Transverse colon (tissue), 4 donors: ENCODE results near the gene MIX23. TPM values are rescaled to one million over a fixed set of nuclear protein-coding genes. Genes with fewer than 3 reads are reported as not detected.

Source experiments
- DNase-seq: peaks from one replicate; pipeline ENCODE4 v3.0.0-alpha.2; 2019
- H3K27ac ChIP-seq, 4 donors: fragments of 200-600 bp; sonication (generic); 2 replicates each; pipeline ENCODE4 v1.5.1; 2016 to 2018; ENCODE audit warnings: inconsistent platforms in 4 of 4
- H3K27me3 ChIP-seq: fragments of 200-600 bp; sonication (generic); 2 replicates; pipeline ENCODE4 v1.5.1; 2017; ENCODE audit warnings: inconsistent platforms
- H3K36me3 ChIP-seq, 4 donors: fragments of 200-600 bp; sonication (generic); 2 replicates each; pipeline ENCODE4 v1.5.1; 2017 to 2019; ENCODE audit warnings: inconsistent platforms in 4 of 4
- H3K4me1 ChIP-seq, 4 donors: fragments of 200-600 bp; sonication (generic); 2 replicates each; pipeline ENCODE4 v1.5.1; 2017 to 2020; ENCODE audit warnings: inconsistent platforms in 4 of 4
- H3K4me3 ChIP-seq, 4 donors: fragments of 200-600 bp; sonication (generic); 1 replicate in 1 of 4; 2 replicates in 3 of 4; pipeline versions ENCODE4 v1.5.1 to v1.6.1; 2017 to 2019; ENCODE audit warnings: inconsistent platforms in 4 of 4
- H3K9me3 ChIP-seq, 2 donors: fragments of 200-600 bp; sonication (generic); 2 replicates each; pipeline ENCODE4 v1.5.1; 2017 to 2019; ENCODE audit warnings: inconsistent platforms in 2 of 2
- EP300 ChIP-seq: sonication (generic); formaldehyde crosslinking; IDR thresholded peaks from one replicate; pipeline ENCODE4 v1.6.1; 2017; ENCODE audit warnings: antibody characterized with exemption, low read depth
- POLR2A ChIP-seq: fragments of 450-650 bp; IDR thresholded peaks from one replicate; pipeline ENCODE4 v1.6.1; 2016; ENCODE audit warnings: antibody characterized with exemption, mild to moderate bottlenecking, moderate library complexity
- POLR2AphosphoS5 ChIP-seq, 3 donors: sonication (generic); formaldehyde crosslinking; IDR thresholded peaks; one replicate each; pipeline ENCODE4 v1.6.1; 2016; ENCODE audit warnings: antibody characterized with exemption in 3 of 3
- WGBS, 2 donors: methylation state at CpG; one replicate each; pipeline ENCODE4 v1.1.5; 2018; ENCODE audit warnings: low coverage in 1 of 2; 5-methylcytosine and 5-hydroxymethylcytosine counted together
- in situ Hi-C, 4 donors: fragments of 200-750 bp; cut with MboI; loops; one replicate each; pipeline versions ENCODE4 v1.15.0 to v1.15.1; 2017; ENCODE audit warnings: low sequenced_read_pairs in 3 of 4, low pct_ligation_motif_present in 1 of 4, low pct_unique_long_range_greater_than_20kb in 1 of 4
- intact Hi-C: fragments of 100-400 bp; cut with DNase I; formaldehyde crosslinking; loops from one replicate; pipeline ENCODE4 v1.15.1; 2023; ENCODE audit warnings: low total_unique reads
- total RNA-seq, 4 donors: library from RNA; depleted of rRNA; stranded (reverse); fragments of >200 nt; gene quantifications; one replicate each; pipeline ENCODE4 v1.1.0, GENCODE V29; 2016
- TF ChIP-seq, protein P1 (sequence below), 5 experiments: fragments of 200-600 bp in 3 of 5; fragments of 450-650 bp in 2 of 5; sonication (generic) in 3 of 5; IDR thresholded peaks; 1 replicate in 2 of 5; 2 replicates in 3 of 5; pipeline ENCODE4 v1.5.1; 2016 to 2017; ENCODE audit warnings: antibody characterized with exemption in 5 of 5, inconsistent platforms in 3 of 5, mild to moderate bottlenecking in 2 of 5, moderate library complexity in 1 of 5

The MIX23 gene
- total RNA-seq, 4 donors from 2014 or later = 4.5 to 28.7 (median 10.7) TPM

- Histone ChIP-seq H3K36me3 (peaks cover 0 to 56% (median 25%) of the 10 kb centered on the region in 4 donors), H3K27ac (no peak overlapping the region), H3K9me3 (no peaks in the 10 kb centered on the region), H3K4me3 (no peak overlapping the region), H3K27me3 (no peaks in the 10 kb centered on the region), H3K4me1 (no peaks in the 10 kb centered on the region)
- TF ChIP-seq, protein P1, sequence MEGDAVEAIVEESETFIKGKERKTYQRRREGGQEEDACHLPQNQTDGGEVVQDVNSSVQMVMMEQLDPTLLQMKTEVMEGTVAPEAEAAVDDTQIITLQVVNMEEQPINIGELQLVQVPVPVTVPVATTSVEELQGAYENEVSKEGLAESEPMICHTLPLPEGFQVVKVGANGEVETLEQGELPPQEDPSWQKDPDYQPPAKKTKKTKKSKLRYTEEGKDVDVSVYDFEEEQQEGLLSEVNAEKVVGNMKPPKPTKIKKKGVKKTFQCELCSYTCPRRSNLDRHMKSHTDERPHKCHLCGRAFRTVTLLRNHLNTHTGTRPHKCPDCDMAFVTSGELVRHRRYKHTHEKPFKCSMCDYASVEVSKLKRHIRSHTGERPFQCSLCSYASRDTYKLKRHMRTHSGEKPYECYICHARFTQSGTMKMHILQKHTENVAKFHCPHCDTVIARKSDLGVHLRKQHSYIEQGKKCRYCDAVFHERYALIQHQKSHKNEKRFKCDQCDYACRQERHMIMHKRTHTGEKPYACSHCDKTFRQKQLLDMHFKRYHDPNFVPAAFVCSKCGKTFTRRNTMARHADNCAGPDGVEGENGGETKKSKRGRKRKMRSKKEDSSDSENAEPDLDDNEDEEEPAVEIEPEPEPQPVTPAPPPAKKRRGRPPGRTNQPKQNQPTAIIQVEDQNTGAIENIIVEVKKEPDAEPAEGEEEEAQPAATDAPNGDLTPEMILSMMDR (IDR thresholded peaks at IDR 0.05) = no peak
- TF ChIP-seq POLR2AphosphoS5 (IDR thresholded peaks at IDR 0.05) (no peak), POLR2A (no peak), EP300 (no peak)
- in situ Hi-C loops (loop anchor here in 1 of 4 donors (25.0 kb wide), 1 partner anchor 284 kb away; the partner anchor contains the start of gene PARP14), intact Hi-C loops (no loop called here)
- no peak for DNase-seq
- WGBS, 2 donors = 87 to 93% methylated on average over 5 to 6 of the region's 6 CpGs
Measured at GRCh38 chr3:122403489-122403888, 20.5 kb upstream of the MIX23 start.

- in situ Hi-C loops = loop anchor here in 2 of 4 donors (10.0 to 25.0 kb wide), 2 partner anchors 276 to 288 kb away; partner anchors contain the start of gene PARP14 (in 1 of the 2)
- peaks cover 0 to 21% (median 10%) of the 10 kb centered on the region in 4 donors for H3K36me3 ChIP-seq
- no peak overlapping the region for H3K4me3 ChIP-seq
- H3K4me1 ChIP-seq = no peaks in the 10 kb centered on the region
- intact Hi-C loops = no loop called here
- no peak for DNase-seq
- TF ChIP-seq EP300 = no peak
- TF ChIP-seq POLR2A = no peak
- TF ChIP-seq, protein P1 (IDR thresholded peaks at IDR 0.05) = no peak
- TF ChIP-seq POLR2AphosphoS5 (IDR thresholded peaks at IDR 0.05) = no peak
- no peaks in the 10 kb centered on the region for H3K9me3 ChIP-seq
- 100% methylated on average over 2 of the region's 2 CpGs for WGBS, 2 donors
- H3K27me3 ChIP-seq = no peaks in the 10 kb centered on the region
- H3K27ac ChIP-seq = no peak overlapping the region
Measured at GRCh38 chr3:122398920-122399319, 15.9 kb upstream of the MIX23 start.

DNA sequence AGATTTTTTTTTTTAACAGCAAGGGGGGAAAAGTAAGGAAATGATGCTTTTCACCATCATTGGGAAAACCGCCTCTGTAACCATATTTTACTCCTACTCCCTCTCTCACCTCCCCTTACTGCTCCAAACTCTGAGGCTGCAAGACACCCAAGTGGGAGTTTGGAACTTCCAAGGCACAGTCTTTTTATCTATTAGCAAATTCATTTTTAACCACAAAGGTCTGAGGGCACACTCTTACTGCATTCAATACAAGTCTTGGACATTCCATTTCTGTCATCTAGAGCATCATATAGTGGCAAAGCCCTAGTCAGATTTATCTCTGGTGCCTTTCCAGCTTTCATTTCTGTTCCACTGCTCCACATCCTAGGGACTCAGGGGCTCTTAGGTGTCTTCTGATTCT, 14.2 kb upstream of the MIX23 start:
- no peak overlapping the region for H3K4me3 ChIP-seq
- intact Hi-C loops (no loop called here), in situ Hi-C loops (loop anchor here in 2 of 4 donors (10.0 to 25.0 kb wide), 2 partner anchors 278 to 290 kb away; partner anchors contain the start of gene PARP14 (in 1 of the 2))
- peaks cover 4 to 12% (median 8%) of the 10 kb centered on the region in 4 donors for H3K4me1 ChIP-seq
- TF ChIP-seq EP300 (no peak), POLR2AphosphoS5 (IDR thresholded peaks at IDR 0.05) (no peak), POLR2A (no peak)
- TF ChIP-seq, protein P1 (IDR thresholded peaks at IDR 0.05) = no peak
- peaks cover 0 to 7% (median 3%) of the 10 kb centered on the region in 4 donors for H3K36me3 ChIP-seq
- 93 to 94% methylated on average over 1 of the region's 1 CpG for WGBS, 2 donors
- no peak overlapping the region for H3K27ac ChIP-seq
- no peak for DNase-seq
- no peaks in the 10 kb centered on the region for H3K9me3 ChIP-seq
- no peaks in the 10 kb centered on the region for H3K27me3 ChIP-seq

DNA sequence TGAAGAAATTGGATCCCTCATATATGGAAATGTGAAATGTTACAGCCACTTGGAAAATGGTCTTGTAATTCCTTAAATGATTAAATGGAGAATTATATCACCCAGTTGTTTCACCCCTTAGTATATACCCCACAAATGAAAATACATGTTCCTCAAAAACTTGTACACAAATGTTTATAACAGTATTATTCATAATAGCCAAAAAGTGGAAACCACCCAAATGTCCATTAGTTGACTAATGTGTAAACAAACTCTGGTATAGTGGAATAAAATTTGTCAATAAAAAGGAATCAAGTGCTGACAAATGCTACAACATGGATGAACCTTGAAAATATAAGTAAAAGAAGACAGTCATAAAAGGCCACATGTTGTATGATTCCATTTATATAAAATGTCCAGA, 13.5 kb upstream of the MIX23 start:
- H3K27ac ChIP-seq = no peak overlapping the region
- in situ Hi-C loops (loop anchor here in 2 of 4 donors (10.0 to 25.0 kb wide), 2 partner anchors 278 to 291 kb away; partner anchors contain the start of gene PARP14 (in 1 of the 2)), intact Hi-C loops (no loop called here)
- H3K4me1 ChIP-seq = peaks cover 4 to 13% (median 8%) of the 10 kb centered on the region in 4 donors
- no peak overlapping the region for H3K4me3 ChIP-seq
- H3K36me3 ChIP-seq = peaks cover 0 to 7% (median under 1%) of the 10 kb centered on the region in 4 donors
- no peak for TF ChIP-seq POLR2A
- no peak for TF ChIP-seq EP300
- TF ChIP-seq, protein P1 (IDR thresholded peaks at IDR 0.05) = no peak
- no peak for TF ChIP-seq POLR2AphosphoS5 (IDR thresholded peaks at IDR 0.05)
- DNase-seq = no peak
- H3K27me3 ChIP-seq = no peaks in the 10 kb centered on the region
- no peaks in the 10 kb centered on the region for H3K9me3 ChIP-seq
